ENCODE measurements around the gene SERTAD3. TPM values are rescaled to one million over a fixed set of nuclear protein-coding genes. Genes with fewer than 3 reads are reported as not detected.
"Not testable (repeated sequence)": the region's sequence is repeated elsewhere in the genome, so short reads cannot be mapped to it uniquely, and the experiment has no call there.

SERTAD3 gene
- total RNA-seq, 4 donors from 2014 or later, result 20.5 to 26.5 (median 25.0) TPM

- DNase-seq (ENCODE audit: low spot score in 2 of 2), result peak; percentile 34 to 90
- H3K4me3 ChIP-seq (ENCODE audit: low read depth, poor library complexity, severe bottlenecking), result peak overlapping the region; percentile 15
- no peak for TF ChIP-seq POLR2A (IDR thresholded peaks at IDR 0.05)
- TF ChIP-seq, protein P1, sequence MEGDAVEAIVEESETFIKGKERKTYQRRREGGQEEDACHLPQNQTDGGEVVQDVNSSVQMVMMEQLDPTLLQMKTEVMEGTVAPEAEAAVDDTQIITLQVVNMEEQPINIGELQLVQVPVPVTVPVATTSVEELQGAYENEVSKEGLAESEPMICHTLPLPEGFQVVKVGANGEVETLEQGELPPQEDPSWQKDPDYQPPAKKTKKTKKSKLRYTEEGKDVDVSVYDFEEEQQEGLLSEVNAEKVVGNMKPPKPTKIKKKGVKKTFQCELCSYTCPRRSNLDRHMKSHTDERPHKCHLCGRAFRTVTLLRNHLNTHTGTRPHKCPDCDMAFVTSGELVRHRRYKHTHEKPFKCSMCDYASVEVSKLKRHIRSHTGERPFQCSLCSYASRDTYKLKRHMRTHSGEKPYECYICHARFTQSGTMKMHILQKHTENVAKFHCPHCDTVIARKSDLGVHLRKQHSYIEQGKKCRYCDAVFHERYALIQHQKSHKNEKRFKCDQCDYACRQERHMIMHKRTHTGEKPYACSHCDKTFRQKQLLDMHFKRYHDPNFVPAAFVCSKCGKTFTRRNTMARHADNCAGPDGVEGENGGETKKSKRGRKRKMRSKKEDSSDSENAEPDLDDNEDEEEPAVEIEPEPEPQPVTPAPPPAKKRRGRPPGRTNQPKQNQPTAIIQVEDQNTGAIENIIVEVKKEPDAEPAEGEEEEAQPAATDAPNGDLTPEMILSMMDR (IDR thresholded peaks at IDR 0.05), result no peak
- intact Hi-C loops (cut with DNase I; ENCODE audit: low total_unique reads), result loop anchor here (10.0 kb wide), 1 partner anchor 168 kb away; no protein-coding TSS in a partner anchor
- WGBS, 2 donors, result 13 to 15% methylated on average over 26 to 28 of the region's 48 CpGs
These were observed 22.3 kb upstream of the SERTAD3 start for GRCh38 chr19:40466219-40466984.

DNA sequence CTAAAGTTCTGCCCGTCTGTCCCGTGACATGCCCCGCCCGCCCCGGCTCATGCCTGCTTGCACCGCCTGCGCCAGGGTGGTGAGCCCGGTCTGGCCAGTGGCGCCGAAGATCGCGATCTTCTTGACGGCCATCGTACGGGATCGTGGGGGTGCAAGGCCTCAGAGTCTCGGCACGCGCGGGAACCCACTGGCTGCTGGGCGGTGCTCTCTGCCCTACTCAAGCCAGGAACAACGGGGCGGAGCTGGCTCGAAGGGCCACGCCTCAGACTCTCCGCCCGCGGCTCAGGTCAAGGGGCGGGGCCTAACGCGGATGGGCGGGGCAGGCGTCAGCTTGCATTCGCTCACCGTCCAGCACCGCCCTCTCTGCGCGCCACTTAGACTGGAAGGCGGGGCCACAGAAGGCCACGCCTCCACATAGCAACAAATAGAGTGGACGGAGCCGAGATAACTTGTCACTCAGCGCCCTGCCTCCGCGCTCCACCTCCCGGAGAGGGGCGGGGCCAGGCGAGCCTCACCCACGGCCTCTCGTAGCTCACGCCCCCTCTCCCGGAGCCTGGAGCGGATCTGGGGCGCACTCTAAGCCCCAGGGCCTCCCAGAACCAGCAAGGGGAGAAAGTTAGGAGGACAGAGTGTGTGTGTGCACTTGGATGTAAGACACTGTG, 21.6 kb upstream of the SERTAD3 start, which contains the start of gene BLVRB:
BLVRB (minus strand) TSS at position 189 of the 662 bp plus-strand sequence; CDS start at position 132, 57 bp downstream.
- 0 to 1% methylated on average over 35 to 47 of the region's 54 CpGs for WGBS, 2 donors
- intact Hi-C loops (cut with DNase I; ENCODE audit: low total_unique reads), result loop anchor here (10.0 kb wide), 1 partner anchor 169 kb away; no protein-coding TSS in a partner anchor
- H3K4me3 ChIP-seq (ENCODE audit: low read depth, poor library complexity, severe bottlenecking), result peak within 1 kb of the TSS; percentile 43

GRCh38 chr19:40465025-40465556, 21.0 kb upstream of the SERTAD3 start:
- 9 to 17% methylated on average over 7 to 10 of the region's 11 CpGs for WGBS, 2 donors
- peak in 1 of 2 donors; percentile 53 for DNase-seq (ENCODE audit: low spot score in 2 of 2)
- intact Hi-C loops (cut with DNase I; ENCODE audit: low total_unique reads), result loop anchor here (10.0 kb wide), 1 partner anchor 170 kb away; no protein-coding TSS in a partner anchor
- TF ChIP-seq POLR2A (IDR thresholded peaks at IDR 0.05), result no peak
- TF ChIP-seq, protein P1 (IDR thresholded peaks at IDR 0.05), result no peak
- peak overlapping the region; percentile 43 for H3K4me3 ChIP-seq (ENCODE audit: low read depth, poor library complexity, severe bottlenecking)

More for the DNA sequence above, 21.6 kb upstream of the SERTAD3 start, which contains the start of gene BLVRB:
- peak in 1 of 2 donors; percentile 65 for TF ChIP-seq POLR2A (IDR thresholded peaks at IDR 0.05)
- TF ChIP-seq, protein P1 (IDR thresholded peaks at IDR 0.05), result no peak
- peak; percentile 100 for DNase-seq (ENCODE audit: low spot score in 2 of 2)

- intact Hi-C loops (cut with DNase I; ENCODE audit: low total_unique reads), result loop anchor here (10.0 kb wide), 1 partner anchor 170 kb away; no protein-coding TSS in a partner anchor
These were observed 20.2 kb upstream of the SERTAD3 start for GRCh38 chr19:40464059-40465024.

GRCh38 chr19:40463587-40464037, 19.5 kb upstream of the SERTAD3 start:
- not testable (repeated sequence) for H3K4me3 ChIP-seq (ENCODE audit: low read depth, poor library complexity, severe bottlenecking); DNase-seq (ENCODE audit: low spot score in 2 of 2)
- intact Hi-C loops (cut with DNase I; ENCODE audit: low total_unique reads), result loop anchor here (10.0 kb wide), 1 partner anchor 171 kb away; no protein-coding TSS in a partner anchor
- 52 to 68% methylated on average over 12 of the region's 12 CpGs for WGBS, 2 donors

More at GRCh38 chr19:40464059-40465024, 20.2 kb upstream of the SERTAD3 start:
- TF ChIP-seq POLR2A (IDR thresholded peaks at IDR 0.05), result no peak
- TF ChIP-seq, protein P1 (IDR thresholded peaks at IDR 0.05), result peak in 2 of 3 donors; percentile 35 to 51
- no peak overlapping the region for H3K4me3 ChIP-seq (ENCODE audit: low read depth, poor library complexity, severe bottlenecking)
- WGBS, 2 donors, result 15 to 20% methylated on average over 11 of the region's 11 CpGs
- peak; percentile 86 to 97 for DNase-seq (ENCODE audit: low spot score in 2 of 2)

Data from lower leg skin (tissue), 4 donors.